K562 (cell line): ENCODE results near the gene CMBL. TPM values are rescaled to one million over a fixed set of nuclear protein-coding genes. Genes with fewer than 3 reads are reported as not detected.

Source experiments
- ATF4 ChIP-seq: fragments of 450-650 bp; formaldehyde crosslinking; IDR thresholded peaks from 2 replicates; pipeline ENCODE4 v1.4.0; 2022; ENCODE audit warnings: mild to moderate bottlenecking, moderate library complexity
- CBFA2T3 ChIP-seq: fragments of 450-650 bp; IDR thresholded peaks from 2 replicates; pipeline ENCODE4 v1.6.1; 2017
- ETV6 ChIP-seq, 3 experiments: fragments of 150-350 bp in 1 of 3; sonication (generic) in 1 of 3; formaldehyde crosslinking in 1 of 3; IDR thresholded peaks; 2 replicates each; pipeline versions ENCODE4 v1.6.1 to v1.8.0; 2014 to 2022; ENCODE audit warnings: borderline replicate concordance in 2 of 3, low read depth in 2 of 3, antibody characterized with exemption in 1 of 3, low read length in 1 of 3, mild to moderate bottlenecking in 1 of 3, missing genetic modification reagents in 1 of 3
- FOS ChIP-seq: IDR thresholded peaks from 3 replicates; pipeline ENCODE4 v1.6.1; 2011; ENCODE audit not compliant: insufficient read length; ENCODE audit errors: extremely low read depth
- FOXP1 ChIP-seq: sonication (generic); formaldehyde crosslinking; IDR thresholded peaks from 2 replicates; pipeline ENCODE4 v1.8.0; 2022; ENCODE audit warnings: mild to moderate bottlenecking, missing genetic modification reagents
- GTF2E2 ChIP-seq: fragments of 200-800 bp; sonication (Bioruptor generic); IDR thresholded peaks from 2 replicates; pipeline ENCODE4 v1.6.1; 2016; ENCODE audit warnings: missing genetic modification characterization, missing compliant biosample characterization
- HNRNPK ChIP-seq: fragments of 200-400 bp; formaldehyde crosslinking; IDR thresholded peaks from one replicate; pipeline ENCODE4 v1.6.1; 2018; ENCODE audit warnings: mild to moderate bottlenecking, low read depth, low read length; ENCODE audit not compliant: poor library complexity, severe bottlenecking
- LEF1 ChIP-seq: fragments of 450-650 bp; IDR thresholded peaks from 2 replicates; pipeline ENCODE4 v1.6.1; 2016; ENCODE audit warnings: mild to moderate bottlenecking
- MYC ChIP-seq, 2 experiments: fragments of 250-450 bp in 1 of 2; sonication (Bioruptor Pico) in 1 of 2; IDR thresholded peaks; 2 replicates each; pipeline versions ENCODE4 v1.5.1 to v1.6.1; 2012 to 2021; ENCODE audit warnings: low read depth in 2 of 2, borderline replicate concordance in 1 of 2, improper control_type of control experiment in 1 of 2, low read length in 1 of 2, mild to moderate bottlenecking in 1 of 2, moderate library complexity in 1 of 2
- NCOA6 ChIP-seq: fragments of 450-650 bp; IDR thresholded peaks from 2 replicates; pipeline ENCODE4 v1.6.1; 2017; ENCODE audit warnings: mild to moderate bottlenecking
- PHF20 ChIP-seq: fragments of 450-650 bp; IDR thresholded peaks from 2 replicates; pipeline ENCODE4 v1.6.1; 2018; ENCODE audit not compliant: partially characterized antibody
- SAP30 ChIP-seq: fragments of 200-600 bp; sonication (generic); IDR thresholded peaks from 2 replicates; pipeline ENCODE4 v1.6.1; 2012; ENCODE audit warnings: borderline replicate concordance, low read depth, mild to moderate bottlenecking, moderate library complexity, low read length, control low read depth, inconsistent platforms; ENCODE audit not compliant: insufficient read depth, poor library complexity, severe bottlenecking
- SMARCA5 ChIP-seq: fragments of 450-650 bp; IDR thresholded peaks from 2 replicates; pipeline ENCODE4 v1.6.1; 2016
- SNRNP70 ChIP-seq: fragments of 200-400 bp; formaldehyde crosslinking; optimal IDR thresholded peaks from 2 replicates; pipeline ENCODE3; 2017; ENCODE audit warnings: low read depth, low read length
- YBX1 ChIP-seq: fragments of 450-650 bp; IDR thresholded peaks from 2 replicates; pipeline ENCODE4 v1.7.1; 2016; ENCODE audit warnings: mild to moderate bottlenecking
- ZBTB43 ChIP-seq: sonication (generic); formaldehyde crosslinking; IDR thresholded peaks from 2 replicates; pipeline ENCODE4 v1.8.0; 2023; ENCODE audit warnings: mild to moderate bottlenecking, missing genetic modification reagents
- ZFP1 ChIP-seq: fragments of 450-650 bp; formaldehyde crosslinking; IDR thresholded peaks from 2 replicates; pipeline ENCODE4 v1.4.0; 2020; ENCODE audit warnings: mild to moderate bottlenecking, mixed read lengths
- ZFP30 ChIP-seq: fragments of 250-450 bp; sonication (Bioruptor Pico); IDR thresholded peaks from 2 replicates; pipeline ENCODE4 v1.8.0; 2022; ENCODE audit warnings: moderate library complexity, mild to moderate bottlenecking, inconsistent platforms, borderline replicate concordance
- ZNF143 ChIP-seq: sonication (generic); formaldehyde crosslinking; IDR thresholded peaks from 2 replicates; pipeline ENCODE4 v1.9.0; 2022; ENCODE audit warnings: mild to moderate bottlenecking, missing genetic modification reagents
- ZNF175 ChIP-seq: fragments of 200-800 bp; sonication (Bioruptor generic); IDR thresholded peaks from 2 replicates; pipeline ENCODE4 v1.6.1; 2016; ENCODE audit warnings: low read depth, mild to moderate bottlenecking, missing genetic modification characterization, missing compliant biosample characterization
- ZNF408 ChIP-seq: fragments of 250-450 bp; sonication (Bioruptor Pico); IDR thresholded peaks from 2 replicates; pipeline ENCODE4 v1.4.0; 2020; ENCODE audit warnings: low read depth, mild to moderate bottlenecking, moderate library complexity
- ZNF592 ChIP-seq: fragments of 450-650 bp; IDR thresholded peaks from 2 replicates; pipeline ENCODE4 v1.6.1; 2017; ENCODE audit warnings: antibody characterized with exemption, mild to moderate bottlenecking
- ZNF695 ChIP-seq: fragments of 450-650 bp; formaldehyde crosslinking; IDR thresholded peaks from 2 replicates; pipeline ENCODE4 v1.4.0; 2020; ENCODE audit warnings: mild to moderate bottlenecking, moderate library complexity
- polyA plus RNA-seq, 8 experiments: library from polyadenylated mRNA; depleted of rRNA in 4 of 8; stranded (reverse) in 5 of 8; unstranded in 3 of 8; fragments of >200 nt; fragmentation: Nextera tagmentation in 2 of 8; fragmentation: Illumina TruSeq in 1 of 8; extraction: Ambion mirVana in 2 of 8; extraction: Trizol in 1 of 8; gene quantifications; 2 replicates each; pipeline versions ENCODE4 v1.2.1 to v1.2.3, GENCODE V29; 2011 to 2014; ENCODE audit warnings: inconsistent platforms in 1 of 8, missing spikeins in 1 of 8
- total RNA-seq, 7 experiments: library from RNA; depleted of rRNA in 6 of 7; stranded (reverse); fragments of >200 nt in 6 of 7; fragmentation: Illumina TruSeq in 2 of 7; extraction: Trizol in 2 of 7; gene quantifications; 2 replicates each; pipeline versions ENCODE4 v1.2.1 to v1.2.3, GENCODE V29; 2011 to 2021; ENCODE audit warnings: low replicate concordance in 1 of 7

The CMBL gene
- total and polyA plus RNA-seq, 9 of the 15 experiments (the other 6 are each of a cell fraction or from before 2014, with no cell fraction given): 22.6 to 192 (median 71.1) TPM

- TF ChIP-seq ETV6 (IDR thresholded peaks at IDR 0.05; ENCODE audit: borderline replicate concordance in 1 of 2, low read depth in 2 of 2, low read length in 1 of 2): no peak
- no peak for TF ChIP-seq ETV6 (CRISPR knock-in tag; IDR thresholded peaks at IDR 0.05; ENCODE audit: borderline replicate concordance)
- TF ChIP-seq ZNF175 (CRISPR knock-in tag): peak; percentile 60; the same call in 1 of the 2 replicates
- peak; percentile 90 for TF ChIP-seq ZNF695 (CRISPR knock-in tag)
- peak; percentile 85 for TF ChIP-seq CBFA2T3
- TF ChIP-seq ZNF408 (CRISPR knock-in tag): no peak
- no peak for TF ChIP-seq HNRNPK
- no peak for TF ChIP-seq SAP30
- TF ChIP-seq ZBTB43 (CRISPR knock-in tag): no peak
- TF ChIP-seq SMARCA5: no peak
- no peak for TF ChIP-seq ZNF143 (CRISPR knock-in tag)
- TF ChIP-seq NCOA6: no peak
- no peak; the same call in none of the 2 replicates for TF ChIP-seq ZFP1
- TF ChIP-seq YBX1: no peak
- peak; percentile 99 for TF ChIP-seq ZNF592
- TF ChIP-seq MYC (IDR thresholded peaks at IDR 0.05; ENCODE audit: low read depth, low read length): peak; percentile 89
- 0 out of 2 replicates have a peak, but pooled peaks have one; percentile 42 for TF ChIP-seq MYC (CRISPR knock-in tag; IDR thresholded peaks at IDR 0.05; ENCODE audit: borderline replicate concordance, low read depth)
- no peak for TF ChIP-seq FOS
- no peak for TF ChIP-seq ZFP30
- TF ChIP-seq GTF2E2 (tag): no peak
- TF ChIP-seq FOXP1: no peak
- TF ChIP-seq PHF20: no peak
- no peak for TF ChIP-seq SNRNP70
- no peak; the same call in 1 of the 2 replicates for TF ChIP-seq LEF1
- peak; percentile 77; the same call in 1 of the 2 replicates for TF ChIP-seq ATF4 (CRISPR knock-in tag)
Measured at GRCh38 chr5:10303699-10304170, 4.0 kb downstream of the CMBL start (continued).
